ENCODE measurements around the gene SSR3.
"Not testable (repeated sequence)": the region's sequence is repeated elsewhere in the genome, so short reads cannot be mapped to it uniquely, and the experiment has no call there.

Gene SSR3

GRCh38 chr3:156569881-156570280 lies 15.0 kb upstream of the SSR3 start:
- H3K4me3 ChIP-seq (ENCODE audit: low read depth in 1 of 2, low read length in 2 of 2); H3K27me3 ChIP-seq (ENCODE audit: control insufficient read depth in 1 of 2, insufficient read depth in 2 of 2, low read length in 2 of 2); H3K9me3 ChIP-seq (ENCODE audit: low read length); H3K4me1 ChIP-seq (ENCODE audit: insufficient read depth, low read length); H3K9ac ChIP-seq (ENCODE audit: low read length); H3K27ac ChIP-seq (ENCODE audit: low read depth, low read length); H3K36me3 ChIP-seq (ENCODE audit: insufficient read depth, low read length): not testable (repeated sequence)

GRCh38 chr3:156569016-156569415 lies 14.1 kb upstream of the SSR3 start:
- not testable (repeated sequence) for H3K36me3 ChIP-seq (ENCODE audit: insufficient read depth, low read length); H3K27me3 ChIP-seq (ENCODE audit: control insufficient read depth in 1 of 2, insufficient read depth in 2 of 2, low read length in 2 of 2); H3K4me1 ChIP-seq (ENCODE audit: insufficient read depth, low read length); H3K9ac ChIP-seq (ENCODE audit: low read length); H3K9me3 ChIP-seq (ENCODE audit: low read length); H3K4me3 ChIP-seq (ENCODE audit: low read depth in 1 of 2, low read length in 2 of 2); H3K27ac ChIP-seq (ENCODE audit: low read depth, low read length)

GRCh38 chr3:156563900-156564682 lies 9.2 kb upstream of the SSR3 start:
- Histone ChIP-seq H3K27ac (ENCODE audit: low read depth, low read length) (no peak overlapping the region), H3K9me3 (ENCODE audit: low read length) (no peaks in the 10 kb centered on the region), H3K36me3 (ENCODE audit: insufficient read depth, low read length) (no peaks in the 10 kb centered on the region), H3K9ac (ENCODE audit: low read length) (no peak overlapping the region), H3K4me1 (ENCODE audit: insufficient read depth, low read length) (no peaks in the 10 kb centered on the region), H3K4me3 (ENCODE audit: low read depth in 1 of 2, low read length in 2 of 2) (no peak overlapping the region), H3K27me3 (ENCODE audit: control insufficient read depth in 1 of 2, insufficient read depth in 2 of 2, low read length in 2 of 2) (no peaks in the 10 kb centered on the region)

- H3K9ac ChIP-seq (ENCODE audit: low read length); H3K27ac ChIP-seq (ENCODE audit: low read depth, low read length); H3K9me3 ChIP-seq (ENCODE audit: low read length); H3K36me3 ChIP-seq (ENCODE audit: insufficient read depth, low read length); H3K27me3 ChIP-seq (ENCODE audit: control insufficient read depth in 1 of 2, insufficient read depth in 2 of 2, low read length in 2 of 2); H3K4me1 ChIP-seq (ENCODE audit: insufficient read depth, low read length); H3K4me3 ChIP-seq (ENCODE audit: low read depth in 1 of 2, low read length in 2 of 2): not testable (repeated sequence)
Observed at GRCh38 chr3:156562486-156562885, 7.6 kb upstream of the SSR3 start.

GRCh38 chr3:156561533-156561932 lies 6.6 kb upstream of the SSR3 start:
- Histone ChIP-seq H3K4me1 (ENCODE audit: insufficient read depth, low read length) (no peaks in the 10 kb centered on the region), H3K36me3 (ENCODE audit: insufficient read depth, low read length) (no peaks in the 10 kb centered on the region), H3K9me3 (ENCODE audit: low read length) (no peaks in the 10 kb centered on the region), H3K27me3 (ENCODE audit: control insufficient read depth in 1 of 2, insufficient read depth in 2 of 2, low read length in 2 of 2) (no peaks in the 10 kb centered on the region), H3K9ac (ENCODE audit: low read length) (no peak overlapping the region), H3K4me3 (ENCODE audit: low read depth in 1 of 2, low read length in 2 of 2) (no peak overlapping the region), H3K27ac (ENCODE audit: low read depth, low read length) (no peak overlapping the region)

GRCh38 chr3:156559321-156559720 lies 4.4 kb upstream of the SSR3 start:
- H3K4me1 ChIP-seq (ENCODE audit: insufficient read depth, low read length): no peaks in the 10 kb centered on the region
- no peaks in the 10 kb centered on the region for H3K27me3 ChIP-seq (ENCODE audit: control insufficient read depth in 1 of 2, insufficient read depth in 2 of 2, low read length in 2 of 2)
- no peaks in the 10 kb centered on the region for H3K36me3 ChIP-seq (ENCODE audit: insufficient read depth, low read length)
- H3K9ac ChIP-seq (ENCODE audit: low read length): no peak overlapping the region
- no peak overlapping the region for H3K4me3 ChIP-seq (ENCODE audit: low read depth in 1 of 2, low read length in 2 of 2)
- no peaks in the 10 kb centered on the region for H3K9me3 ChIP-seq (ENCODE audit: low read length)
- H3K27ac ChIP-seq (ENCODE audit: low read depth, low read length): no peak overlapping the region

GRCh38 chr3:156558389-156558788 lies 3.5 kb upstream of the SSR3 start:
- no peak overlapping the region for H3K27ac ChIP-seq (ENCODE audit: low read depth, low read length)
- H3K4me3 ChIP-seq (ENCODE audit: low read depth in 1 of 2, low read length in 2 of 2): no peak overlapping the region
- no peak overlapping the region for H3K9ac ChIP-seq (ENCODE audit: low read length)
- no peaks in the 10 kb centered on the region for H3K9me3 ChIP-seq (ENCODE audit: low read length)
- no peaks in the 10 kb centered on the region for H3K27me3 ChIP-seq (ENCODE audit: control insufficient read depth in 1 of 2, insufficient read depth in 2 of 2, low read length in 2 of 2)
- no peaks in the 10 kb centered on the region for H3K4me1 ChIP-seq (ENCODE audit: insufficient read depth, low read length)
- H3K36me3 ChIP-seq (ENCODE audit: insufficient read depth, low read length): no peaks in the 10 kb centered on the region

GRCh38 chr3:156554515-156554841 lies 439 bp downstream of the SSR3 start:
- no peaks in the 10 kb centered on the region for H3K9me3 ChIP-seq (ENCODE audit: low read length)
- peaks cover 10% of the 10 kb centered on the region for H3K36me3 ChIP-seq (ENCODE audit: insufficient read depth, low read length)
- peak overlapping the region; percentile 69 to 87 for H3K4me3 ChIP-seq (ENCODE audit: low read depth in 1 of 2, low read length in 2 of 2)
- peak overlapping the region; percentile 93 for H3K27ac ChIP-seq (ENCODE audit: low read depth, low read length)
- H3K4me1 ChIP-seq (ENCODE audit: insufficient read depth, low read length): peaks cover 18% of the 10 kb centered on the region
- peak overlapping the region; percentile 86 for H3K9ac ChIP-seq (ENCODE audit: low read length)
- no peaks in the 10 kb centered on the region for H3K27me3 ChIP-seq (ENCODE audit: control insufficient read depth in 1 of 2, insufficient read depth in 2 of 2, low read length in 2 of 2)

- Histone ChIP-seq H3K4me1 (ENCODE audit: insufficient read depth, low read length) (peaks cover 25% of the 10 kb centered on the region), H3K27ac (ENCODE audit: low read depth, low read length) (peak overlapping the region; percentile 93), H3K27me3 (ENCODE audit: control insufficient read depth in 1 of 2, insufficient read depth in 2 of 2, low read length in 2 of 2) (no peaks in the 10 kb centered on the region), H3K4me3 (ENCODE audit: low read depth in 1 of 2, low read length in 2 of 2) (peak overlapping the region; percentile 69 to 87), H3K9ac (ENCODE audit: low read length) (peak overlapping the region; percentile 86), H3K36me3 (ENCODE audit: insufficient read depth, low read length) (peaks cover 10% of the 10 kb centered on the region), H3K9me3 (ENCODE audit: low read length) (no peaks in the 10 kb centered on the region)
Observed at GRCh38 chr3:156553705-156554356, 1.1 kb downstream of the SSR3 start.

GRCh38 chr3:156552973-156553372 lies 1.9 kb downstream of the SSR3 start:
- no peaks in the 10 kb centered on the region for H3K9me3 ChIP-seq (ENCODE audit: low read length)
- H3K9ac ChIP-seq (ENCODE audit: low read length): no peak overlapping the region
- H3K36me3 ChIP-seq (ENCODE audit: insufficient read depth, low read length): peaks cover 16% of the 10 kb centered on the region
- no peak overlapping the region for H3K4me3 ChIP-seq (ENCODE audit: low read depth in 1 of 2, low read length in 2 of 2)
- no peaks in the 10 kb centered on the region for H3K27me3 ChIP-seq (ENCODE audit: control insufficient read depth in 1 of 2, insufficient read depth in 2 of 2, low read length in 2 of 2)
- no peak overlapping the region for H3K27ac ChIP-seq (ENCODE audit: low read depth, low read length)
- H3K4me1 ChIP-seq (ENCODE audit: insufficient read depth, low read length): peaks cover 33% of the 10 kb centered on the region

- no peaks in the 10 kb centered on the region for H3K27me3 ChIP-seq (ENCODE audit: control insufficient read depth in 1 of 2, insufficient read depth in 2 of 2, low read length in 2 of 2)
- H3K36me3 ChIP-seq (ENCODE audit: insufficient read depth, low read length): peaks cover 26% of the 10 kb centered on the region
- no peaks in the 10 kb centered on the region for H3K9me3 ChIP-seq (ENCODE audit: low read length)
- peaks cover 46% of the 10 kb centered on the region for H3K4me1 ChIP-seq (ENCODE audit: insufficient read depth, low read length)
- H3K27ac ChIP-seq (ENCODE audit: low read depth, low read length): no peak overlapping the region
- no peak overlapping the region for H3K9ac ChIP-seq (ENCODE audit: low read length)
- no peak overlapping the region for H3K4me3 ChIP-seq (ENCODE audit: low read depth in 1 of 2, low read length in 2 of 2)
Observed at GRCh38 chr3:156551746-156552145, 3.2 kb downstream of the SSR3 start.

GRCh38 chr3:156551261-156551660 lies 3.7 kb downstream of the SSR3 start:
- no peak overlapping the region for H3K27ac ChIP-seq (ENCODE audit: low read depth, low read length)
- no peaks in the 10 kb centered on the region for H3K9me3 ChIP-seq (ENCODE audit: low read length)
- no peak overlapping the region for H3K9ac ChIP-seq (ENCODE audit: low read length)
- H3K36me3 ChIP-seq (ENCODE audit: insufficient read depth, low read length): peaks cover 30% of the 10 kb centered on the region
- no peak overlapping the region for H3K4me3 ChIP-seq (ENCODE audit: low read depth in 1 of 2, low read length in 2 of 2)
- no peaks in the 10 kb centered on the region for H3K27me3 ChIP-seq (ENCODE audit: control insufficient read depth in 1 of 2, insufficient read depth in 2 of 2, low read length in 2 of 2)
- peaks cover 51% of the 10 kb centered on the region for H3K4me1 ChIP-seq (ENCODE audit: insufficient read depth, low read length)
